BE2C (cell line): ENCODE results near the gene PIP4P1.
A peak's percentile ranks its signal among the peaks of the same experiment; 100 is the strongest.

ENCODE experiments used
- DNase-seq: peaks from one replicate; pipeline ENCODE4 v3.0.0-alpha.2; 2020
- H3K27me3 ChIP-seq: fragments of 250-450 bp; sonication (Bioruptor Pico); 2 replicates; pipeline ENCODE4 v1.5.1; 2020; ENCODE audit warnings: mild to moderate bottlenecking
- H3K36me3 ChIP-seq: fragments of 250-450 bp; sonication (Bioruptor Pico); 2 replicates; pipeline ENCODE4 v1.5.1; 2020; ENCODE audit warnings: mild to moderate bottlenecking
- H3K4me1 ChIP-seq: fragments of 250-450 bp; sonication (Bioruptor Pico); 2 replicates; pipeline ENCODE4 v1.5.1; 2020
- H3K4me3 ChIP-seq: 2 replicates; pipeline ENCODE4 v1.5.1; 2011; ENCODE audit warnings: low read depth, low read length
- H3K9me3 ChIP-seq: fragments of 250-450 bp; sonication (Bioruptor Pico); 2 replicates; pipeline ENCODE4 v1.5.1; 2020
- TF ChIP-seq, protein P1 (sequence below): IDR thresholded peaks from 2 replicates; pipeline ENCODE4 v1.5.1; 2012; ENCODE audit warnings: mild to moderate bottlenecking, low read depth, low read length

The PIP4P1 gene

DNA sequence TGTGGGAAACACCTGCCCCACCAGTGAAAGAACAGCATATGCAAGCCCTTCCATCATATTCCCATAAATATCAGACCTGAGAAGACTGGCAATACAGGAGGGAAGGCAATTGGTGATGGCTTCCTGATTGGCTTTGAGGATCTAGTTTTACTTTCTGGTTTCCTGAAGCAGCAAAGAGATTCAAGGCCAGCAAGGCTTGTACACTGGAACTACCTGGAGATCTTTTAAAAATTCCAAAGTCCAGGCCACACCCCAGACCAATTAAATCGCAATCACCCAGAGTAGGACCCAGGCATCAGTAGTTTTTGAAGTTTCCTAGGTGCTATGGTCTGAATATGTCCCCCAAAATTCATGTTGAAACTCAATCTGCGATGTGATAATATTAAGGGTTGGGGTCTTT is 45.0 kb downstream of the PIP4P1 start:
- Histone ChIP-seq H3K27me3 (no peaks in the 10 kb centered on the region; the same call in 1 of the 2 replicates), H3K9me3 (no peaks in the 10 kb centered on the region), H3K36me3 (no peaks in the 10 kb centered on the region), H3K4me1 (no peaks in the 10 kb centered on the region), H3K4me3 (no peak overlapping the region)
- TF ChIP-seq, protein P1, sequence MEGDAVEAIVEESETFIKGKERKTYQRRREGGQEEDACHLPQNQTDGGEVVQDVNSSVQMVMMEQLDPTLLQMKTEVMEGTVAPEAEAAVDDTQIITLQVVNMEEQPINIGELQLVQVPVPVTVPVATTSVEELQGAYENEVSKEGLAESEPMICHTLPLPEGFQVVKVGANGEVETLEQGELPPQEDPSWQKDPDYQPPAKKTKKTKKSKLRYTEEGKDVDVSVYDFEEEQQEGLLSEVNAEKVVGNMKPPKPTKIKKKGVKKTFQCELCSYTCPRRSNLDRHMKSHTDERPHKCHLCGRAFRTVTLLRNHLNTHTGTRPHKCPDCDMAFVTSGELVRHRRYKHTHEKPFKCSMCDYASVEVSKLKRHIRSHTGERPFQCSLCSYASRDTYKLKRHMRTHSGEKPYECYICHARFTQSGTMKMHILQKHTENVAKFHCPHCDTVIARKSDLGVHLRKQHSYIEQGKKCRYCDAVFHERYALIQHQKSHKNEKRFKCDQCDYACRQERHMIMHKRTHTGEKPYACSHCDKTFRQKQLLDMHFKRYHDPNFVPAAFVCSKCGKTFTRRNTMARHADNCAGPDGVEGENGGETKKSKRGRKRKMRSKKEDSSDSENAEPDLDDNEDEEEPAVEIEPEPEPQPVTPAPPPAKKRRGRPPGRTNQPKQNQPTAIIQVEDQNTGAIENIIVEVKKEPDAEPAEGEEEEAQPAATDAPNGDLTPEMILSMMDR, result no peak
- DNase-seq, result no peak

DNA sequence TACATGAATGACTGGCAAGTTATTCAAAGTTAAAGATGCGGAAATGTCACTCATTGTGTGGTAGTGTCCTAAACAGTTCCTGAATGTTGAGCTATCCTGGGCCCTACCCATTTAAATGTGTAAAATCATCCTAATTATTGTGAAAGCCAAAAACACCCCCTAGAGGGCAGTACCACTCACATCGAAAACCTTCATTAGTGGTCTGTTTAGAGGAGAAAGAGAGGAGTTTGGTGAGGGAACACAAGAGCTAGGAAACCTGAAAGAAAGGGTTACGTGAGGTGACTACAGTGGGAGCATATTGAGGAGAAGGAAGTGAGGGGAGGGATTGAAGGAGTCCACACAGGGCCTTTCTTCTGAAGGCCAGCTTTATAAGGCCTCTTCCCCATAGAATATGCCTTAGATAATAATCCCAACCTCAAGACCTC is 45.4 kb downstream of the PIP4P1 start:
- DNase-seq, result peak; percentile 27

DNA sequence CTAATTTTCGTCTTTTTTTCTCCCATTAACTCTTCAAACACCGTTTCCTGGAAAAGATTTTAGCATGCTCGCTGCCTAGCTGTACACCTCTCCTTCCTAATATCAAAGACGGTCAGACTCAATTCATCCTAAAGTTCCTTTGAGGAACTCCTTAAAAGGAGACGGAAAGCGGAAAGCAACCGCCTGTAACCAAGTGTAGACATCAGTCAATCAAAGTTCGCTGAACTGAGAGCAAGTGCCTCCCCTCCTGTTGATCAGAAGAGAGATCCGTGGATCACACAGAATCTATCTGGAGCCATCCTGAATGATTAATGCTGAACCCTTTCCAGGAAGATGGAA is 47.5 kb downstream of the PIP4P1 start:
- no peaks in the 10 kb centered on the region for H3K9me3 ChIP-seq
- no peaks in the 10 kb centered on the region for H3K36me3 ChIP-seq
- DNase-seq, result no peak
- TF ChIP-seq, protein P1, result no peak
- H3K4me1 ChIP-seq, result no peaks in the 10 kb centered on the region
- peak overlapping the region; percentile 91 for H3K4me3 ChIP-seq
- no peaks in the 10 kb centered on the region; the same call in 1 of the 2 replicates for H3K27me3 ChIP-seq

More for the DNA sequence above, 45.4 kb downstream of the PIP4P1 start:
- Histone ChIP-seq H3K4me1 (no peaks in the 10 kb centered on the region), H3K36me3 (no peaks in the 10 kb centered on the region), H3K4me3 (no peak overlapping the region), H3K9me3 (no peaks in the 10 kb centered on the region), H3K27me3 (no peaks in the 10 kb centered on the region; the same call in 1 of the 2 replicates)
- TF ChIP-seq, protein P1, result peak; percentile 72

DNA sequence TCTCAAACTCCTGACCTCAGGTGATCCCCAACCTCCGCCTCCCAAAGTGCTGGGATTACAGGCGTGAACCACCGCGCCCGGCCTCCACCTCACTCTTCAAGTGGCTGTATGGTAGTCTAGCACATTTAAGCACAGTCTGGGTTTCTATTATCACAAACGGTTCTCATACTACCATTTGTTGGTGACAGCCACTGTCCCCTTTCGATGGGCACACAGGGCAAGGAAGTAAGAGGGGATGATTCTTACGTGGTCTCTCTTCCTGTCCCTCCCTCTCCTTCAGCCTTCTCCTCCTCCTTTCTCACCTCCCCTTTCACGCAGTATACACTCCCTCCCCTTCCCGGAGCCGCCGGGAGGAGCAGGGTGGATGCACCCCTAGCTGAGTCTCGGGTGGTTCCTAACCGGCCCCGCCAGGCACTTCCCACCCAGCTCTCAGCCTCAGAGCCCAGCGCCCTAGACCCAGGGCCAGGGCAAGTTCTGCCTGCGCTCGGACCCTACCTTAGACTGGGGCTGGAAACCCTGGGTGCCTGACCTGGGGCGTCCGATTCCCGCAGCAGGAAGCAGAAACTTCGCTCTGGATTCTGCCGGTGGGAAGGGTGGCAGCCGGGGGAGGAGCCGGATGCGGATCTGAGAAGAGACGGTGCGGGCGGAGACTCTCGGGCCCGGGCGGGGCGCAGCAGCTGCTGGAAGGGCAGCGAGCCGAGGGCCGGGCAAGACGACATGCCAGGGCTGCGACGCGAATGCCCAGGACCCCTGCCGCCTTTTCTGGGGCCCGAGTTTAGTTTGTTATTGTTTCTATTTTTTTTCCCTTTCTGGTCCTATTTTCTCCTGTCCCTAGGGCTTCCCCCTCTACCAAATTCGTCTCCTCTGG is 48.1 kb downstream of the PIP4P1 start, which contains the start of gene TEP1:
Gene TEP1 (minus strand): TSS at position 626 of the 868 bp plus-strand sequence. CDS start 5,062 bp downstream, outside the sequence.
- no peaks in the 10 kb centered on the region for H3K9me3 ChIP-seq
- no peaks in the 10 kb centered on the region; the same call in 1 of the 2 replicates for H3K27me3 ChIP-seq
- DNase-seq, result peak; percentile 83
- no peaks in the 10 kb centered on the region for H3K4me1 ChIP-seq
- no peaks in the 10 kb centered on the region for H3K36me3 ChIP-seq
- H3K4me3 ChIP-seq, result peak within 1 kb of the TSS; percentile 91
- TF ChIP-seq, protein P1, result no peak

DNA sequence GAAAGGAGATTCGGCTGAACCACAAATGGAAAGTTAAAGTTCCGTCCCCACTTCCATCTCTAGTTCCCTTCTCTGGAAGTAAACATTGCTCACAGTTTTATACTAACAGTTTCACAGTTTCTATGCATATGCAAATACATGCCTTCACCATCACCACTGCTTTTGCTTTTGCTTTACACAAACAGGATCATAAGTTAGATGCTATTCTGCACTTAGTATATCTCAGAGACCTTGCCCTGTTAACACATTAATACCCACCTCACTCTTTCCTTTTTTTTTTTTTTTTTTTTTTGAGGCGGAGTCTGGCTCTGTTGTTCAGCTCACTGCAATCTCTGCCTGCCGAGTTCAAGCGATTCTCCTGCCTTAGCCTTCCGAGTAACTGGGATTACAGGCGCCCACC is 48.8 kb downstream of the PIP4P1 start:
- TF ChIP-seq, protein P1, result no peak
- peak overlapping the region; percentile 91 for H3K4me3 ChIP-seq
- H3K9me3 ChIP-seq, result no peaks in the 10 kb centered on the region
- no peaks in the 10 kb centered on the region for H3K36me3 ChIP-seq
- DNase-seq, result no peak
- H3K27me3 ChIP-seq, result no peaks in the 10 kb centered on the region; the same call in 1 of the 2 replicates
- no peaks in the 10 kb centered on the region for H3K4me1 ChIP-seq

DNA sequence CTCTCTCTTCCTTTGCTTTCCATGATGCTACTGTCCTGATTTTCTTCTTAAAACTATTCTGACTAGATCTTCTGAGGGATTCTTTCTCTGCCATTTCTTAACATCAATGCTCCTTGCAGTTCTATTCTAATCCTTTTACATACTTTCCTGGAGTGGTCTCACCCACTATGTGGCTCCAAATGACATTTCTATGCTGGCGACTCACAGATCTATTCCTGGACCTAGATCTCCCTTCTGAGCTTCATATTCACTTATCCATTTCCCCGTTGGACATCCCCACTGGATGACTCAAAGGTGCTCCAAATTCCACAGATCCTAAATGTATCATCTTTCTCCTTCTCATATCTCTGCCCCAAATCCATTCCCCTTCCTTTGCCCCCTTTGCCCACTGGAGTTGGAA is 52.0 kb downstream of the PIP4P1 start:
- H3K4me1 ChIP-seq, result no peaks in the 10 kb centered on the region
- TF ChIP-seq, protein P1, result no peak
- H3K36me3 ChIP-seq, result no peaks in the 10 kb centered on the region
- H3K4me3 ChIP-seq, result no peak overlapping the region
- no peaks in the 10 kb centered on the region; the same call in 1 of the 2 replicates for H3K27me3 ChIP-seq
- no peaks in the 10 kb centered on the region for H3K9me3 ChIP-seq
- DNase-seq, result no peak
